DMS153 (cell line): ENCODE measurements around the gene CSHL1.

ENCODE experiments used
- DNase-seq: peaks from one replicate; lab custom pipeline; 2025; lab: John Stamatoyannopoulos, UW

The CSHL1 gene

GRCh38 chr17:63911041-63911635, at the start of gene CSHL1:
CSHL1 (minus strand) TSS chr17:63911258; CDS start chr17:63911196, 62 bp downstream.
- no peak for DNase-seq

DNA sequence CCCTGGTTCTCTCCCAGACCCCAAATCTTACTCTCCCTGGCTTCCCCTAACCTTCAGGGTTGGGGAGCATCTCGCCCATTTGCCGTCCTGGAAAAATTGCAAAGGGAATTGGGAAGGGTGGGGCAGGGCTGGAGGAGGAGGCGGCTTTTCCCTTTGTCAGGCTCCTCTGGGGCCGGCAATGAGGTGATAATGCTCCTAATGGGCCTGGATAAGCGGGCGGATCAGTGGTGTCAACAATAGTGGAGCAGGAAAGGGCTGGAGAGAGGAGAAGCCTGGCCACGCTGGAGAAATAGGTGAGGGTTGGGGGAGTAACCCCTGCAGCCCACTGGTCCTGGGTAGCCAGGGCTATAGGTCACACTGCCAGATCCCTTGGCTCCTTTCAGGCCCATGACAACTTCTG, 49.4 kb upstream of the CSHL1 start:
- DNase-seq: no peak

- no peak for DNase-seq
Measured at GRCh38 chr17:63960006-63960405, 48.9 kb upstream of the CSHL1 start.

DNA sequence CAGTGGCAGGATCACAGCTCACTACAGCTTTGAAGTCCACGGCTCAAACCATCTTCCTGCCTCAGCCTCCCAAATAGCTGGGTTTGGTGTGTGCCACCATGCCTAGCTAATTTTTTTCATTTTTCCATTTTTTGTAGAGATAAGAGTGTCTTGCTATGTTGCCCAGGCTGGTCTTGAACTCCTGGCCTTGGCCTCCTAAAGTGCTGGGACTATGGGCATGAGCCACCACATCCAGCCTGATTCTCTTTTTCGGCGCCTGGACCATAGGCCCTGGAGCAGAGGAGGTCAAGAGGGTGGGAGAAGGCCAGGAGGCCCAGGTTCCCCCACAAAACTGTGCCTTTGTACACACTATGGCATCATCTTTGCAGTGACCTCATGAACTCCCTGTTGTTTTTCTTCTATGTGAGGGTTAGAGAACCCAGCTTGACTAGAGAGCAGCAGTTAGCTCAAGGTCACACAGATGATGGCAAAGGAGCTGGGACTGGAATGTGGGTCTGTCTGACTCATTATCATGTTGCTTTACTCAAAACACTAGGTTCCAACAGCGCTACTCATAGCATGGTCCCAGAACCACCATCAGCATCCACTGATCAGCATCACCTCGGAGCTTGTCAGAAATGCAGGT, 45.4 kb upstream of the CSHL1 start:
- DNase-seq: no peak

DNA sequence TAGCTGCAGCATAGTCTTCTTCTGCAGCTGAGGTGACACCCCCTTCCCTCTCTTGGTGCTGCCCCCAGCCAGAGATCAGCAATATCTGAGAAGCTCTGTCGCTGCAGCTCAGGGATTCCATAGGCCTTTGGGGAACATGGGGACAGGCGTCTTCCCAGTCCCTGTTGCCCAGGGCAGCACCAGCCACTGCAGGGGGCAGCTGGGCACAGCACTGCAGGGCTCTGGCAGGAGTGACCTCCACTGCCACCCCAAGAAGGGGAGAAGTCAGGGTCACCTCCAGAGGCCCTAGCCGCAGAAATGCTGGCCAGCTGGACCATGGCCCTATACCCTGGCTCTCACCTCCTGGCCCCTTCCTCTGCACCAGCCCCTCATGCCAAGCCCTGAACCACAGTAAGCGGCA, 44.7 kb upstream of the CSHL1 start:
- no peak for DNase-seq

- no peak for DNase-seq
Measured at GRCh38 chr17:63955232-63955631, 44.2 kb upstream of the CSHL1 start.

DNA sequence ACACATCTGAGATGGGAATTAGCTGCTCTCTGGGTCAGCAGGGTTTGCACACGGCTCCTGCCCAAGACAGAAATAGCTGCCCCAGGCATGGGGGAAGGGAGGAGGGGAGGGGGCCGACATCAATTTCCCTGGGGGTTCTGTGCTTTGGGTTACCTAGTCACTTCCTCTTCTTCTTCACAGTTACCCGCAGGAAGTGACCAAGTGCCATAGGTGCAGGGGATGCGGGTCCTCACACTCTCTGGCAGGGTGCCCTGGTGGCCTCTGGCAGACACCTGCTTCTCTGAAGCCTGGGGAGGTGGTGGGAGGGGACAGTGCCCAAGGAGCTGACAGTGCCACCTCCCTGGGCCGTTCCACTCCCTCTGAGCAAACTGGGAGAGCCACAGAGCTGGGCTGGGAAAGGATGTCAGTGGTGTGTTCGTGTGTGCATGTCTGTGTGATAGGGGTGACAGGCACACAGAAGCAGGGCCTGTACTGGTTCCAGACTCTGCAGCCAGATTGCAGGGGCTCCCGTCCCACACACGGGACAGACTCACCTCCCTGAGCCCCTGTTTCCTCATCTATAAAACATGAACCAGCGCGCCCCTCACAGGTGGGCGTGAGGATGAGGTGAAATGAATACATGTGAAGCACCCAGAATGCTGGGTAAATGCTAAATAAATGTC, 43.5 kb upstream of the CSHL1 start:
- DNase-seq: peak; percentile 39

GRCh38 chr17:63950940-63951907, 40.2 kb upstream of the CSHL1 start:
- peak; percentile 18 for DNase-seq

GRCh38 chr17:63949576-63950250, 38.7 kb upstream of the CSHL1 start:
- DNase-seq: no peak

DNA sequence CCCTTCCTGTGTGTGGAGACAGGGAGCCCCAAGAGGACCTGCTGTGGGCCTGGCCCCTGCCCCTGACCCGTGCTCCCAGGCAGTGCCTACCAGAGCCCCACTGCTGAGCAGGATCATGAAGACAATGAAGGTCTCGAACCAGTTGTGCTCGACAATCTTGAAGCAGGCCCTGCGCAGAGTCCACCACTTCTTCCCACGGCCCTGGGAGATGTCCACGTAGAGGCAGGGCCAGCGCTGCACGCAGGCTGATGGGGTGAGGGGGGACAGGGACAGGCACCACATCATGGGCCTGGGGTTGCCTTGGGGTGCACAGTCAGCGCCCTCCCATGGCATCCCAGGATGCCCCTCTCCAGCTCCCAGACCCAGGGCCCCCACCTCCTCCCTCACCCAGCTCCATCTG, 37.5 kb upstream of the CSHL1 start:
- DNase-seq: no peak

GRCh38 chr17:63947711-63948330, 36.8 kb upstream of the CSHL1 start:
- no peak for DNase-seq

DNA sequence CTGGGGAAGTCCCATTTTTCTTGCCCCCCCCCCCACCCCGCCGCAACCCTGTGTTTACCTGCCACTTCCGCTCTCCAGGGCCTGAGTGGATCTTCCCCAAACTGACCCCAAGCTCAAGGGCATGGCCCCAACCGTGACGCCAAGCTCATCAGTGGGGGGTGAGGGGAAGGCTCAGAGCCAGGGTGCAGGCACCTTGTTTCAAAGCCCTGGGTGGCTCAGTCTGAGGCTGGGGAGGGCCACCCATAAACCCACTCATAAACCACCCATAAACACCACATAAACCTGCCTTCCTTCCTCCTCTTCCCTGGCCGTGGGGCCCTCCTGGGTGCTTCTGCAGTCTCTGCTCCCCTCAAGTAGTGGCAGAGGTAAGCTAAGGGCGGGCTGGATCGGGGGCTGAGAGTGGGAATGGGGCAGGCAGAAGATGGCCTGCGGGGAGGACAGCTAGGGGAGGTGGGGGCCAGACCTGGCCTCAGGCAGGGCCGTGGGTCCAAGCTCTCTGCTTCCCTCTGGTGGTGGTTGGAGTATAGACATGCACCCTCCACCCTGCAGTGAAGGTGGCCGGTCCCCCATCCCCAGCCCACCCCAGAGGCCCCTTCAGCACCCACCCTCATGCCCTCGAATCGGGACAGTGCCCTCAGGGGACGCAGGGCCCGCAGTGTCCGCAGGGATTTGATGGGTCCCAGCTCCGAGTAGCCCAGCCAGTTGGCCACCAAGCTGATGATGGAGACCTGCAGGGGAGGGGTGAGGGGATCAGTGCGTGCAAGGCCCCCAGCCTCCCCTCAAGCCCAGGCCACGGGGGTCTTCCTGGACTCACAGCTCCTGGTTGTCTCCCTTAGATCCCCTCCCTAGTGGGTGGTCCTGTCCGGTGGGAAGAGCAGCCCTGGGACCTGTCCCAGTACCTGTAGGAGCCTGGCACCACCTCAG, 35.6 kb upstream of the CSHL1 start:
- DNase-seq: no peak

DNA sequence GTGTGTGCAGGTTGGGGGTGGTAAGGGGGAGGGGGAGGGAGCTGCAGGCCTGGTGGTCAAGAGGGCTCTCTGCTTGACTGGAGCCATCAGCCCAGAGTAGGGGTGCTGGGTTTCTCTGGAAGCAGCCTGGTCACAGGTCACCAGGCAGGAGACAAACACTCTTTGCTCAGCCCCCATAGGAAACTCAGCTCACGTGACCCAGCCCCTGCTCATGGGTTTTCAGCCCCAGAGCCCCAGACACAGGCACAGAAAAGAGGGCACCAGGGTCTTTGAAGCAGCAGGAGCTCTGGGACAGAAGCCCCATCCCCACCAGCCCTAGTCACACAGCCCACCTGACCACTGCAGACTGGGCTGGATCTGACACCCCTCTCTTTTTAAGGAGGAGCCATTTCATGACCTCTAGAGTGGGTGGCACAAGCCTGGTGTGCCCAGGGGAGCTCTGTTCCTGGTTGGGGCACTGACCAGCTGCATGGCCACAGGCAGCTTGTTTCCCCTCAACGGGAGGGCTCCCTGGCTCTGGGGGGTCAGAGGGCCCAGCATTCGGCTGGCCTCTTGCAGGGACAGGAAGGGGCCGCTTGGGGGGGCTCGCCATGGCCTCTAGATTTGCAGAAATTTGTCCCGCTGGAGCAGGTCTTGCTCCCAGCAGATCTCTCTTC, 34.9 kb upstream of the CSHL1 start:
- no peak for DNase-seq

- DNase-seq: no peak
Measured at GRCh38 chr17:63944736-63945499, 33.9 kb upstream of the CSHL1 start.

- no peak for DNase-seq
Measured at GRCh38 chr17:63943745-63944144, 32.7 kb upstream of the CSHL1 start.

DNA sequence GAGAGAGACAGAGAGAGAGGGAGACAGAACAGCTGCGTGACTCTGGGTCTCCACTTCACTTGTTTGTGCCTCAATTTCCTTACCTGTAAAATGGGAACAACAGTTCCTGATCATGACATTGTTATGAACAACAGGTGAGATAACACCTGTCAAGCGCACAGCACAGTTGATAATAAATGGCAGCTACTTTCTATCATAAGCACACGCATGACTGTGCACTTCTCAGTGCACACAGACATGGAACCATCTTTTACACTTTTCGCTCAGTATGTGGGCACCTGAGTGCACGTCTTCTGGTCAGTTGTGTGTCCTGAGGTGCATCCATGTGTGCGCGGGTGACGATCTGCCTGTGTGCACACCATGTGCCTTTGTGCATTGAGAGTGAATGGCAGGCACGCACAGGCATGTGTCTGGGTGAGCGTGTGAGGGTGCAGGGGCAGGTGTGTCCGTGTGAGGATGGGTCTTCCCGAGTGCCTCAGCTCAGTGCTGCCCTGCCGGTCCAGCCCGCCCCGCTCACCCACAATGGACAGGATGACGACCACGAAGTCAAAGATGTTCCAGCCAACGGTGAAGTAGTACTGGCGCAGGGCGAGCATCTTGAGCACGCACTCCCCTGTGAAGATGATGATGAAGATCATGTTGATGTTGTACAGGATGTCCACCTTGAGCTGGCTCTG, 31.4 kb upstream of the CSHL1 start:
- DNase-seq: no peak

DNA sequence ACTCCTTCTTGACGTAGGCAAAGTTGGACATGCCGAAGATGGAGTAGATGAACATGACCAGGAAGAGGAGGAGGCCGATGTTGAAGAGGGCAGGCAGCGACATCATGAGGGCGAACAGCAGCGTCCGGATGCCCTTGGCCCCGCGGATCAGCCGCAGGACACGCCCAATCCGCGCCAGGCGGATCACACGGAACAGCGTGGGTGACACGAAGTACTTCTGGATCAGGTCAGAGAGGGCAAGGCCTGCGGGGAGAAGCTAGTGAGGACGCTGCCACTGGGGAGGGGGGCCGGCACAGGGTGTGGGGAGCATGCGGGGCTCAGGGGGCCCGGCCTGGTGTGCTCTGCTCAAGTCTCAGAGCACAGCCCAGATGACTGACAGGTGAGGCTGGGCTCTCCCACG, 30.7 kb upstream of the CSHL1 start:
- DNase-seq: no peak

- DNase-seq: no peak
Measured at GRCh38 chr17:63941162-63941561, 30.1 kb upstream of the CSHL1 start.
